HEK293T (cell line): ENCODE data around the gene NSG1.

Experiments used
- BHLHE40 ChIP-seq: fragments of 450-650 bp; IDR thresholded peaks from 2 replicates; pipeline ENCODE4 v1.6.1; 2016; ENCODE audit warnings: mild to moderate bottlenecking, moderate library complexity, borderline replicate concordance
- FOXM1 ChIP-seq: fragments of 450-650 bp; IDR thresholded peaks from 2 replicates; pipeline ENCODE4 v1.6.1; 2017; ENCODE audit warnings: mild to moderate bottlenecking, borderline replicate concordance
- HDGF ChIP-seq: fragments of 450-650 bp; IDR thresholded peaks from 2 replicates; pipeline ENCODE4 v1.6.1; 2017; ENCODE audit warnings: antibody characterized with exemption, borderline replicate concordance
- TARDBP ChIP-seq: fragments of 450-650 bp; IDR thresholded peaks from 2 replicates; pipeline ENCODE4 v1.6.1; 2016
- ZNF384 ChIP-seq: fragments of 450-650 bp; IDR thresholded peaks from 2 replicates; pipeline ENCODE4 v1.6.1; 2016

DNA sequence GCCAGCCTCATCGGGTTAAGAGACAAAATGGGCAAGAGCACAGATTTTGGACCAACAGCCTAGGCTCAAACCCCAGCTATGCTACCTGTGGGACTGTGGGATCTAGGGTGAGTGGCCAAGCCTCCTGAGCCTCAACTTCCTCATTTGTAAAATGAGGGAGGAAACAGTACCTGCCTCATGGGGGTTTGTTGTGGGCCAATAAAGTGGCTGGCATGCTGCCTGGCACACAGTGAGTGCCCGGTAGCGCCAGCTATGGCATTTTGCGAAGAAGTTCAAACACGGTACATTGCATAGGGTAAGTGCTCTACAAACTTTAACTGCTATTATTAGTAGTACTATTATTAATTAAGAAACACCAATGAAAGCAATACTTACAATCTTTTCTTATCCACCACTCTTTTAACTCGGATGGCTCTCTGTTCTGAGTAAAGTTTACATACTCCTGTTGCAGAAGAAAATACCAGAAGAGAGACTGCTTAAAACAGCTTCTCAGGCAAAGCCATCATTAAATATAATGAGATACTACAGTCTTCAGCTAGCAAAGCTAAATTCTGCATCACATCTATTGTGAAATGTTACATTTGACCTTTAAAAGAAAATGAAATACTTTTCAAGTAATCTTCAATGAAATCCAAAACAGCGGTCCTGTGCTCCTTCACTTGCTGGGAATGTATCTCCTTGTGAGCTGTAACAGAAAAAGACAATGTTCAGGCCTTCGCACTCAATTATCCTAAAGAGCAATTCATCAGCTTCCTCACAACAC, 70.1 kb downstream of the NSG1 start:
- TF ChIP-seq BHLHE40 (no peak), TARDBP (no peak), FOXM1 (no peak), HDGF (no peak), ZNF384 (no peak)
